HG02840 (cell line): ENCODE results near the gene EPHB2.
"Not testable (repeated sequence)": the region's sequence is repeated elsewhere in the genome, so short reads cannot be mapped to it uniquely, and the experiment has no call there.

Source experiments
- ATAC-seq: cut with Tn5 transposase; IDR thresholded peaks from one replicate; pipeline ENCODE4 v1.9.1; 2021; ENCODE audit warnings: mild to moderate bottlenecking, moderate library complexity, moderate number of reproducible peaks; ENCODE audit not compliant: unreplicated experiment, low FRiP score

EPHB2 gene

DNA sequence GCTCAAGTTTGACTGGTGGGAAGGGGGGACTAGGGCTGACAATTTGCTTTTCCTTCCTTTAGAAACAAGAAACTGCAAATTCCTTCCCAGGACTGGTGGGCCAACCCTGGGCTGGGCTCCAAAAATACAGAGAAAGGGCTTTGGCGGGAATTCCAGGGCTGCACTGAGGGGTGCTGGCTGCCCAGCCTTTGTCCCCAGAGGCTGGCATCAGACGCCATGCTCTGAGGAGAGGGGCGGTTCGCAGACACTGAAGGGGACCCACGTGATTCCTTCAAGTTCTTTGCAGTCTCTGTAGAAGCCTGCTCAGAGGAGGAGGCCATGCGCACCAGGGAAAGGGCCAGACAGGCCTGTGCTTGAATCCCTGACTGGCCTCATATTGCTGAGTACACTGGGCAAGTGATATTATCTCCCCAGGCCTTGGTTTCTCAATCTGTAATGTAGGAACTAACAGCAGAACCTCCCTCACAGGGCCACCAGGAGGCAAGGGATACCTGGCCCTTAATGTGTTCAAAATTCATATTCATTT lies 119.5 kb downstream of the EPHB2 start:
- no peak for ATAC-seq

- ATAC-seq, result no peak
Observed at GRCh38 chr1:22830757-22831340, 120.2 kb downstream of the EPHB2 start.

- ATAC-seq, result no peak
Observed at GRCh38 chr1:22831729-22832413, 121.2 kb downstream of the EPHB2 start.

GRCh38 chr1:22832414-22832786 lies 121.8 kb downstream of the EPHB2 start:
- no peak for ATAC-seq

- ATAC-seq, result no peak
Observed at GRCh38 chr1:22833699-22834098, 123.1 kb downstream of the EPHB2 start.

DNA sequence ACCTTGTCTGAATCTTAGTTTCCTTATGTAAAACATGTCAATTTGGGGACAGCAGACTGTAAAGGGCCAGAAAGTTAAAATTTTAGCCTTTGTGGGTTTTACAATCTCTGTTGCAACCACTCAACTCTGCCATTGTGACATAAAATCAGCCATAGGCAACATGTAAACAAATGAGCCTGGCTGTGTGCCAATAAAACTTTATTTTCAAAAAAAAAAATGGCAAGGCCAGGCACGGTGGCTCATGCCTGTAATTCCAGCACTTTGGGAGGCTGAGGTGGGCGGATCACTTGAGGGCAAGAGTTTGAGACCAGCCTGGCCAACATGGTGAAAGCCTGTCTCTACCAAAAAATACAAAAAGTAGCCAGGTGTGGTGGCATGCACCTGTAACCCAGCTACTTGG lies 123.8 kb downstream of the EPHB2 start:
- not testable (repeated sequence) for ATAC-seq

- no peak for ATAC-seq
Observed at GRCh38 chr1:22835636-22836319, 125.1 kb downstream of the EPHB2 start.

- ATAC-seq, result no peak
Observed at GRCh38 chr1:22836850-22837249, 126.2 kb downstream of the EPHB2 start.

DNA sequence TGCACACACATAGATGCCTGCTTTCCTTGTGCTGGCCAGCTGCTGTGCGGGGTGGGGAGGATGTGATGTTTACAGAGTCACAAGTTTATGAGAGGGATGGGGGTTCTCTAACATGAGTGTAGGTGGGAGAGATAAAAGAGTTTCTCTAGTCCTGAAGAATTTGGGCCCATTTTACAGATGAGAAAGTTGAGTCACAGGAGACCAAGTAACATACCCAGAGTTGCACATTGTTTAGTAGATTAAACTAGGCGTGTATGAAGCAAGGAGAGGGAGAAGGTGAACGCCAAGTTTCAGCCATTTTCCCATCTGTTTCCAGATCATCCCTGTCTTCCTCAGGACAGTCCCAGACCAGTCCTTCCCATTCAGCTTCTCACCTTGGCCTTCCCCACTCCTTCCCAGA lies 126.7 kb downstream of the EPHB2 start:
- ATAC-seq, result no peak

- no peak for ATAC-seq
Observed at GRCh38 chr1:22838965-22839364, 128.3 kb downstream of the EPHB2 start.

- no peak for ATAC-seq
Observed at GRCh38 chr1:22839806-22840205, 129.2 kb downstream of the EPHB2 start.

DNA sequence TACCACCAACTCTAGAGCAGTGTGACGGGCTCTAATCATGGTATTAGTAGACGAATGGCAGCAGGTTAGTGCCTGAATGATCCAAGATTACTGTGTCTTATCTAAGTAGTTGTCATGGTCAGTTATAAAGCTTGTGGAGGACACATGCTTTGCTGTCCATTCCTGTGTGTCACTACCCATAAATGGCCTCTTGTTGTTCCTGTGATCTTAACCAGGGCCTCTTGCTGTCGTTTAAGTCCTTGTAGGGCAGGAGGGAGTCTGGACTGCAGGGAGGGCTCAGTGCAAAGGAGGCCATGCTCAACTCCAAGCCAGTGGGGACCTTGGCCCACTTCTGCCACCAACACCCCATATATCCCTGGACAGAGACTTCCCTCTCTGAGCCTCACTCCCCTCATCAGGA lies 130.5 kb downstream of the EPHB2 start:
- ATAC-seq, result no peak

- no peak for ATAC-seq
Observed at GRCh38 chr1:22841860-22842281, 131.2 kb downstream of the EPHB2 start.

GRCh38 chr1:22843441-22844183 lies 133.0 kb downstream of the EPHB2 start:
- ATAC-seq, result not testable (repeated sequence)

DNA sequence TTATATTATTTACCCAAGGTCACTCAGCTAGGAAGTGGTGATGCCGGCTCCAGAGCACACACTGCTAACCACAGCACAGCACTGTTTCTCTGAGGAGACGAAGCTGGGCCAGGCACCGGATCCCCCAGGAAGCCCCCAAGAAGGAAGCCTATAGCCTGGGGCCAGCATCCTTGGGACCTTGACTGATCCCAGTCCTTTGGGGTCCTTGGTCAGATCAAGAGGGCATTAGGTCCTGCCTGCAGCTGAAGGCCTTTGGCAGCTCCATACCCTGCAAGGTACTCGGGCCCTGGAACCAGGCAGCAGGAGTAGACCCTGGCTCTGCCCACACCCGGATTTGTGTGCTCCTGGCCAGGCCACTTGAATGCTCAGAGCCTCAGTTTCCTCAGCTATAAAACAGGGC lies 134.0 kb downstream of the EPHB2 start:
- no peak for ATAC-seq

DNA sequence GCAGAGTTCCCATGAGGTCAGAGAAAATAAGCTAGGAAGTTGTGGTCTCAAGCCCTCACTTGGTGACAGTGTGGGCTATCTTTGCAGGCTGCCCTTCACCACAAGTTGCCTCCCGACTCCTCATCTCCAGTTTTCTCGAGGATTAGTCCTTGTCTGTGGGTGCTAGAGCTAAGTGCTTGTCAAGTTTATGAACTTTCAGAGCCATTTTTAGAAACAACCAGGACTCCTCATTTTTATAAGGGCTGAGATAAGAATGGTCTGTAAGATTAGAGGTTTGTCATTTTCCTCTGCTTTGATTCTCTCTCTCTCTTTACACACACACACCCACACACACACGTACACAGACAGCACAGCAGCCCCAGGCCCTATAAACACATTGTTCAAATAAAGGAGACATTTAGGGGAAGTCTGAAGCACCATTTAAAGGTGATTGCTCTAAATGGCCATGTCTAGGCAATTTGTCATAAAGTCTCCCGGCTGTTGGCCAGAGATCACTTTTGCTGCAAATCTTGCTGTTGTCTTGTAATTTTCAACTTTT lies 134.8 kb downstream of the EPHB2 start:
- ATAC-seq, result no peak

- no peak for ATAC-seq
Observed at GRCh38 chr1:22846458-22846857, 135.8 kb downstream of the EPHB2 start.

DNA sequence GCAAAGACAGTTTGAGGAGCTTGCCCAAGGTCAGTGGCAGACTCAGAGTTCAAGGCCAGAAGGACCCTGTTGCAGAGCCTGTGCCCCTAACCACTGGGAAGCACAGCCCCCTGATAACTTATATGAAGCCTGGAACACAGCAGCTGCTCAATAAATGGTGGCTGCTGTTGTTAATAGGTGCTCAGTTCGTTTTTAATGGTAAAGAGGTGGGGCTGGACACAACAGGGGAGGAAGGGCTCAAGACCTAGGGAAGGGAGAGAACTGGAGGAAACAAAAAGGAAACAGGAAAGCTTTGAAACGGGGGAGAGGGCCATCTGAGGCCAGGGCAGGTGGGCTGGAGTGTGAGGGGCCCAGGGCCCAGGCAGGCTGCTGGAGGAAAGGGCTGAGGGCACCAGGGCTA lies 136.6 kb downstream of the EPHB2 start:
- ATAC-seq, result no peak

- no peak for ATAC-seq
Observed at GRCh38 chr1:22847709-22848108, 137.1 kb downstream of the EPHB2 start.

- ATAC-seq, result no peak
Observed at GRCh38 chr1:22848405-22848804, 137.8 kb downstream of the EPHB2 start.

GRCh38 chr1:22849770-22850169 lies 139.1 kb downstream of the EPHB2 start:
- ATAC-seq, result no peak
